WTC11 (cell line): ENCODE measurements around the gene RAB4A. TPM values are rescaled to one million over a fixed set of nuclear protein-coding genes. Genes with fewer than 3 reads are reported as not detected.

Experiments used
- ATAC-seq: fragments of 200-7000 bp; cut with Tn5 transposase; 2 replicates; pipeline ENCODE4 v1.10.0; 2021; ENCODE audit warnings: mild to moderate bottlenecking, moderate library complexity
- CTCF ChIA-PET: fragments of 300-600 bp; sonication (Branson Sonifier 250); formaldehyde crosslinking; loops from one replicate; lab custom pipeline; 2021; ENCODE audit warnings: antibody characterized with exemption; lab: Charles Lee
- POLR2A ChIA-PET: fragments of 350-600 bp; sonication (Branson Sonifier 250); formaldehyde crosslinking; loops from one replicate; lab custom pipeline; 2021; ENCODE audit warnings: antibody characterized with exemption; lab: Charles Lee
- DNase-seq: peaks from one replicate; pipeline ENCODE4 v3.0.0; 2021; ENCODE audit warnings: low spot score
- H3K27ac Mint-ChIP-seq: 2 replicates; pipeline ENCODE4 v1.8.0; 2021; ENCODE audit warnings: mixed read lengths
- H3K27me3 Mint-ChIP-seq: 2 replicates; pipeline ENCODE4 v1.8.0; 2021; ENCODE audit warnings: low read depth, mild to moderate bottlenecking, moderate library complexity, mixed read lengths
- H3K36me3 Mint-ChIP-seq: 2 replicates; pipeline ENCODE4 v1.8.0; 2021; ENCODE audit warnings: mixed read lengths
- H3K4me1 Mint-ChIP-seq: 2 replicates; pipeline ENCODE4 v1.8.0; 2022; ENCODE audit warnings: mixed read lengths
- H3K4me3 Mint-ChIP-seq: 2 replicates; pipeline ENCODE4 v1.8.0; 2021; ENCODE audit warnings: mild to moderate bottlenecking, moderate library complexity, mixed read lengths
- H3K9me3 Mint-ChIP-seq: 2 replicates; pipeline ENCODE4 v1.8.0; 2021; ENCODE audit warnings: mixed read lengths
- CREM ChIP-seq: sonication (generic); formaldehyde crosslinking; IDR thresholded peaks from 2 replicates; pipeline ENCODE4 v1.8.1; 2022; ENCODE audit warnings: mild to moderate bottlenecking, missing genetic modification reagents, moderate library complexity
- ESRRA ChIP-seq: sonication (generic); formaldehyde crosslinking; IDR thresholded peaks from 2 replicates; pipeline ENCODE4 v1.8.1; 2022; ENCODE audit warnings: mild to moderate bottlenecking, missing genetic modification reagents, borderline replicate concordance
- JAZF1 ChIP-seq: fragments of 250-450 bp; sonication (Bioruptor Pico); IDR thresholded peaks from 2 replicates; pipeline ENCODE4 v1.9.0; 2021; ENCODE audit warnings: moderate library complexity, mild to moderate bottlenecking, inconsistent platforms
- KAT7 ChIP-seq: sonication (generic); formaldehyde crosslinking; IDR thresholded peaks from 2 replicates; pipeline ENCODE4 v1.8.1; 2023; ENCODE audit warnings: missing genetic modification reagents, mild to moderate bottlenecking, borderline replicate concordance
- MAX ChIP-seq: sonication (generic); formaldehyde crosslinking; IDR thresholded peaks from 2 replicates; pipeline ENCODE4 v1.8.0; 2022; ENCODE audit warnings: mild to moderate bottlenecking, missing genetic modification reagents
- NR2C2 ChIP-seq: sonication (generic); formaldehyde crosslinking; IDR thresholded peaks from 2 replicates; pipeline ENCODE4 v1.8.0; 2022; ENCODE audit warnings: mild to moderate bottlenecking, missing genetic modification reagents
- NR3C1 ChIP-seq: sonication (generic); formaldehyde crosslinking; conservative IDR thresholded peaks from 2 replicates; pipeline ENCODE4 v1.8.1; 2023; ENCODE audit warnings: low read depth, mild to moderate bottlenecking, missing genetic modification reagents
- RORB ChIP-seq: fragments of 250-450 bp; sonication (Bioruptor Pico); IDR thresholded peaks from 2 replicates; pipeline ENCODE4 v1.9.0; 2021; ENCODE audit warnings: mild to moderate bottlenecking
- SMAD3 ChIP-seq: sonication (generic); formaldehyde crosslinking; IDR thresholded peaks from 2 replicates; pipeline ENCODE4 v1.8.0; 2022; ENCODE audit warnings: missing genetic modification reagents, mild to moderate bottlenecking, borderline replicate concordance
- ZNF121 ChIP-seq: sonication (generic); formaldehyde crosslinking; IDR thresholded peaks from 2 replicates; pipeline ENCODE4 v1.8.0; 2023; ENCODE audit warnings: missing genetic modification reagents
- ZNF232 ChIP-seq: sonication (generic); formaldehyde crosslinking; IDR thresholded peaks from 2 replicates; pipeline ENCODE4 v1.8.0; 2022; ENCODE audit warnings: mild to moderate bottlenecking, missing genetic modification reagents
- ZNF317 ChIP-seq: sonication (generic); formaldehyde crosslinking; IDR thresholded peaks from 2 replicates; pipeline ENCODE4 v1.8.1; 2023; ENCODE audit warnings: low read depth, mild to moderate bottlenecking, moderate library complexity, missing genetic modification reagents, borderline replicate concordance
- ZNF423 ChIP-seq: fragments of 250-450 bp; sonication (Bioruptor Pico); IDR thresholded peaks from 2 replicates; pipeline ENCODE4 v2.1.2; 2022; ENCODE audit warnings: mild to moderate bottlenecking, moderate library complexity
- total RNA-seq: library from RNA; stranded (reverse); gene quantifications from 3 replicates; pipeline ENCODE4 v1.2.3, GENCODE V29; 2021
- TF ChIP-seq, protein P1 (sequence below): fragments of 250-450 bp; sonication (Bioruptor Pico); IDR thresholded peaks from 2 replicates; pipeline ENCODE4 v1.8.0; 2021; ENCODE audit warnings: mild to moderate bottlenecking
- TF ChIP-seq, protein P2 (sequence below): sonication (generic); formaldehyde crosslinking; IDR thresholded peaks from 2 replicates; pipeline ENCODE4 v1.8.1; 2023; ENCODE audit warnings: mild to moderate bottlenecking, missing genetic modification reagents
- TF ChIP-seq, protein P3 (sequence below): fragments of 250-450 bp; sonication (Bioruptor Pico); IDR thresholded peaks from 2 replicates; pipeline ENCODE4 v1.9.0; 2021; ENCODE audit warnings: moderate library complexity, mild to moderate bottlenecking, inconsistent platforms, borderline replicate concordance
- TF ChIP-seq, protein P4 (sequence below): sonication (generic); formaldehyde crosslinking; IDR thresholded peaks from 2 replicates; pipeline ENCODE4 v1.8.0; 2023; ENCODE audit warnings: mild to moderate bottlenecking, missing genetic modification reagents

Gene RAB4A
- total RNA-seq, 1 experiment from 2014 or later, result 67.9 TPM

DNA sequence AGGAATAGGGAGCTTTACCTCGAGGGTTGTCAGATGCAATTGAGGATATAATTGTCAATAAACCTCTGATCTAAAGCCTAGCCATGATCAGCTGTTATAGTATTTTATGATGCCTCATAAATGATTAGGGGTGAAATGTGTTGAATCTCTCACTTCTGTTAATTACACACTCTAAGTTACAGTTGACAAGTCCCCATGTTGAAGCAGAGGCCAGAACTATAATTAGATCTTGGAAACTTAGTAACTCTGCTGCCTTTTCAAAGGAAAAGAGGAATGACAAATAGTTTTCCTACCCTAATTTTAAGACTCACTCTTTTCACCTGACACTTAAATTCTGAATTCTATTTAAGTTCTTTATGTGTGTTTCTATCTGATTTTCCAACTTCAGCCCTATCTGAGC is 38.2 kb downstream of the RAB4A start:
- ChIA-PET POLR2A (no interaction called here), CTCF (no interaction called here)
- no peak for DNase-seq
- no peak for ATAC-seq
- no peak overlapping the region for H3K27ac Mint-ChIP-seq
- peaks cover 2% of the 10 kb centered on the region; the same call in 1 of the 2 replicates for H3K36me3 Mint-ChIP-seq
- H3K4me3 Mint-ChIP-seq, result no peak overlapping the region
- no peaks in the 10 kb centered on the region for H3K9me3 Mint-ChIP-seq
- TF ChIP-seq MAX (CRISPR knock-in tag) (no peak), JAZF1 (CRISPR knock-in tag) (no peak), NR2C2 (no peak)
- TF ChIP-seq, protein P1, sequence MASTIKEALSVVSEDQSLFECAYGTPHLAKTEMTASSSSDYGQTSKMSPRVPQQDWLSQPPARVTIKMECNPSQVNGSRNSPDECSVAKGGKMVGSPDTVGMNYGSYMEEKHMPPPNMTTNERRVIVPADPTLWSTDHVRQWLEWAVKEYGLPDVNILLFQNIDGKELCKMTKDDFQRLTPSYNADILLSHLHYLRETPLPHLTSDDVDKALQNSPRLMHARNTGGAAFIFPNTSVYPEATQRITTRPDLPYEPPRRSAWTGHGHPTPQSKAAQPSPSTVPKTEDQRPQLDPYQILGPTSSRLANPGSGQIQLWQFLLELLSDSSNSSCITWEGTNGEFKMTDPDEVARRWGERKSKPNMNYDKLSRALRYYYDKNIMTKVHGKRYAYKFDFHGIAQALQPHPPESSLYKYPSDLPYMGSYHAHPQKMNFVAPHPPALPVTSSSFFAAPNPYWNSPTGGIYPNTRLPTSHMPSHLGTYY (CRISPR knock-in tag), result no peak
- TF ChIP-seq, protein P2, sequence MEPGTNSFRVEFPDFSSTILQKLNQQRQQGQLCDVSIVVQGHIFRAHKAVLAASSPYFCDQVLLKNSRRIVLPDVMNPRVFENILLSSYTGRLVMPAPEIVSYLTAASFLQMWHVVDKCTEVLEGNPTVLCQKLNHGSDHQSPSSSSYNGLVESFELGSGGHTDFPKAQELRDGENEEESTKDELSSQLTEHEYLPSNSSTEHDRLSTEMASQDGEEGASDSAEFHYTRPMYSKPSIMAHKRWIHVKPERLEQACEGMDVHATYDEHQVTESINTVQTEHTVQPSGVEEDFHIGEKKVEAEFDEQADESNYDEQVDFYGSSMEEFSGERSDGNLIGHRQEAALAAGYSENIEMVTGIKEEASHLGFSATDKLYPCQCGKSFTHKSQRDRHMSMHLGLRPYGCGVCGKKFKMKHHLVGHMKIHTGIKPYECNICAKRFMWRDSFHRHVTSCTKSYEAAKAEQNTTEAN (CRISPR knock-in tag), result no peak
- H3K4me1 Mint-ChIP-seq, result no peaks in the 10 kb centered on the region
- H3K27me3 Mint-ChIP-seq, result no peaks in the 10 kb centered on the region

GRCh38 chr1:229309684-229310083 is 38.8 kb downstream of the RAB4A start:
- H3K4me3 Mint-ChIP-seq, result no peak overlapping the region
- POLR2A ChIA-PET, result no interaction called here
- H3K27ac Mint-ChIP-seq, result no peak overlapping the region
- DNase-seq, result no peak
- peaks cover 2% of the 10 kb centered on the region; the same call in 1 of the 2 replicates for H3K36me3 Mint-ChIP-seq
- TF ChIP-seq SMAD3 (CRISPR knock-in tag) (no peak), RORB (CRISPR knock-in tag) (no peak), ZNF121 (CRISPR knock-in tag) (no peak), JAZF1 (CRISPR knock-in tag) (no peak), CREM (CRISPR knock-in tag) (no peak), KAT7 (no peak), ZNF317 (CRISPR knock-in tag) (no peak), ZNF423 (no peak), ZNF232 (CRISPR knock-in tag) (no peak), NR3C1 (no peak), ESRRA (no peak)
- TF ChIP-seq, protein P2 (CRISPR knock-in tag), result no peak
- TF ChIP-seq, protein P3, sequence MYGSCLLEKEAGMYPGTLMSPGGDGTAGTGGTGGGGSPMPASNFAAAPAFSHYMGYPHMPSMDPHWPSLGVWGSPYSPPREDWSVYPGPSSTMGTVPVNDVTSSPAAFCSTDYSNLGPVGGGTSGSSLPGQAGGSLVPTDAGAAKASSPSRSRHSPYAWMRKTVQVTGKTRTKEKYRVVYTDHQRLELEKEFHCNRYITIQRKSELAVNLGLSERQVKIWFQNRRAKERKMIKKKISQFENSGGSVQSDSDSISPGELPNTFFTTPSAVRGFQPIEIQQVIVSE, result no peak
- TF ChIP-seq, protein P4, sequence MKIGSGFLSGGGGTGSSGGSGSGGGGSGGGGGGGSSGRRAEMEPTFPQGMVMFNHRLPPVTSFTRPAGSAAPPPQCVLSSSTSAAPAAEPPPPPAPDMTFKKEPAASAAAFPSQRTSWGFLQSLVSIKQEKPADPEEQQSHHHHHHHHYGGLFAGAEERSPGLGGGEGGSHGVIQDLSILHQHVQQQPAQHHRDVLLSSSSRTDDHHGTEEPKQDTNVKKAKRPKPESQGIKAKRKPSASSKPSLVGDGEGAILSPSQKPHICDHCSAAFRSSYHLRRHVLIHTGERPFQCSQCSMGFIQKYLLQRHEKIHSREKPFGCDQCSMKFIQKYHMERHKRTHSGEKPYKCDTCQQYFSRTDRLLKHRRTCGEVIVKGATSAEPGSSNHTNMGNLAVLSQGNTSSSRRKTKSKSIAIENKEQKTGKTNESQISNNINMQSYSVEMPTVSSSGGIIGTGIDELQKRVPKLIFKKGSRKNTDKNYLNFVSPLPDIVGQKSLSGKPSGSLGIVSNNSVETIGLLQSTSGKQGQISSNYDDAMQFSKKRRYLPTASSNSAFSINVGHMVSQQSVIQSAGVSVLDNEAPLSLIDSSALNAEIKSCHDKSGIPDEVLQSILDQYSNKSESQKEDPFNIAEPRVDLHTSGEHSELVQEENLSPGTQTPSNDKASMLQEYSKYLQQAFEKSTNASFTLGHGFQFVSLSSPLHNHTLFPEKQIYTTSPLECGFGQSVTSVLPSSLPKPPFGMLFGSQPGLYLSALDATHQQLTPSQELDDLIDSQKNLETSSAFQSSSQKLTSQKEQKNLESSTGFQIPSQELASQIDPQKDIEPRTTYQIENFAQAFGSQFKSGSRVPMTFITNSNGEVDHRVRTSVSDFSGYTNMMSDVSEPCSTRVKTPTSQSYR (CRISPR knock-in tag), result no peak
- TF ChIP-seq, all 79 proteins: peak for 0
- Mint-ChIP-seq H3K4me1 (no peaks in the 10 kb centered on the region), H3K9me3 (no peaks in the 10 kb centered on the region), H3K27me3 (no peaks in the 10 kb centered on the region)
- ATAC-seq, result no peak
- CTCF ChIA-PET, result no interaction called here
